Activated CD4-positive, alpha-beta T cell treated with anti-CD3 and anti-CD28 coated beads for 24 hours (primary cell): ENCODE results near the gene SLC25A42.
A peak's percentile ranks its signal among the peaks of the same experiment; 100 is the strongest.
"Not testable (repeated sequence)": the region's sequence is repeated elsewhere in the genome, so short reads cannot be mapped to it uniquely, and the experiment has no call there.

ENCODE experiments used
- DNase-seq, 2 donors: peaks; one replicate each; pipeline ENCODE4 v3.0.0-alpha.2; 2020; ENCODE audit warnings: low read depth in 2 of 2

SLC25A42 gene

GRCh38 chr19:19063183-19064097 lies at the start of gene SLC25A42:
SLC25A42 (plus strand) TSS chr19:19063994; CDS start chr19:19096125, 32,131 bp downstream.
- DNase-seq: peak; percentile 98

GRCh38 chr19:19021115-19021514 lies 42.7 kb upstream of the SLC25A42 start:
- no peak for DNase-seq

- DNase-seq: no peak
These were observed 41.3 kb upstream of the SLC25A42 start for GRCh38 chr19:19022380-19022961.

- DNase-seq: not testable (repeated sequence)
These were observed 40.4 kb upstream of the SLC25A42 start for GRCh38 chr19:19023376-19023775.

- no peak for DNase-seq
These were observed 37.9 kb upstream of the SLC25A42 start for GRCh38 chr19:19025861-19026260.

- DNase-seq: no peak
These were observed 37.4 kb upstream of the SLC25A42 start for GRCh38 chr19:19026299-19026971.

- no peak for DNase-seq
These were observed 36.6 kb upstream of the SLC25A42 start for GRCh38 chr19:19027228-19027627.

GRCh38 chr19:19028526-19028925 lies 35.3 kb upstream of the SLC25A42 start:
- no peak for DNase-seq

GRCh38 chr19:19031891-19032290 lies 31.9 kb upstream of the SLC25A42 start:
- no peak for DNase-seq

- DNase-seq: peak; percentile 76 to 80
These were observed 31.2 kb upstream of the SLC25A42 start for GRCh38 chr19:19032420-19033175.

- no peak for DNase-seq
These were observed 30.7 kb upstream of the SLC25A42 start for GRCh38 chr19:19033176-19033425.

GRCh38 chr19:19033426-19034203 lies 30.2 kb upstream of the SLC25A42 start, which contains the start of the genes ARMC6 and SUGP2:
ARMC6 (plus strand) TSS chr19:19033603; CDS start chr19:19034210, 607 bp downstream.
SUGP2 (minus strand) TSS chr19:19033517; CDS start chr19:19031071, 2,446 bp downstream.
- peak; percentile 72 to 74 for DNase-seq

GRCh38 chr19:19034204-19034624 lies 29.6 kb upstream of the SLC25A42 start:
- DNase-seq: peak; percentile 55 to 63

GRCh38 chr19:19039901-19040300 lies 23.9 kb upstream of the SLC25A42 start:
- no peak for DNase-seq

GRCh38 chr19:19040417-19040816 lies 23.4 kb upstream of the SLC25A42 start:
- no peak for DNase-seq

GRCh38 chr19:19042732-19043280 lies 21.0 kb upstream of the SLC25A42 start:
- no peak for DNase-seq

- no peak for DNase-seq
These were observed 20.3 kb upstream of the SLC25A42 start for GRCh38 chr19:19043481-19043880.

- no peak for DNase-seq
These were observed 19.9 kb upstream of the SLC25A42 start for GRCh38 chr19:19043881-19044280.

- DNase-seq: no peak
These were observed 14.4 kb upstream of the SLC25A42 start for GRCh38 chr19:19049406-19049805.

GRCh38 chr19:19050104-19050503 lies 13.7 kb upstream of the SLC25A42 start:
- no peak for DNase-seq

- DNase-seq: no peak
These were observed 13.1 kb upstream of the SLC25A42 start for GRCh38 chr19:19050731-19051130.
